Adrenal gland (tissue), 5 donors: ENCODE data around the gene ZSCAN5A.
A peak's percentile ranks its signal among the peaks of the same experiment; 100 is the strongest.

Source experiments
- CTCF ChIP-seq, 6 experiments: fragments of 450-650 bp in 4 of 6; fragments of 200-600 bp in 2 of 6; sonication (generic) in 1 of 6; IDR thresholded peaks; 1 replicate in 5 of 6; 2 replicates in 1 of 6; pipeline versions ENCODE4 v1.5.1 to v1.8.0; 2016 to 2021; ENCODE audit warnings: antibody characterized with exemption in 6 of 6, mild to moderate bottlenecking in 2 of 6, moderate library complexity in 1 of 6
- POLR2A ChIP-seq, 2 donors: fragments of 450-650 bp; IDR thresholded peaks; one replicate each; pipeline ENCODE4 v1.6.1; 2017; ENCODE audit warnings: antibody characterized with exemption in 2 of 2, mild to moderate bottlenecking in 2 of 2, moderate library complexity in 1 of 2
- donor health status: DM: no; HTN: no; CAD: no.

DNA sequence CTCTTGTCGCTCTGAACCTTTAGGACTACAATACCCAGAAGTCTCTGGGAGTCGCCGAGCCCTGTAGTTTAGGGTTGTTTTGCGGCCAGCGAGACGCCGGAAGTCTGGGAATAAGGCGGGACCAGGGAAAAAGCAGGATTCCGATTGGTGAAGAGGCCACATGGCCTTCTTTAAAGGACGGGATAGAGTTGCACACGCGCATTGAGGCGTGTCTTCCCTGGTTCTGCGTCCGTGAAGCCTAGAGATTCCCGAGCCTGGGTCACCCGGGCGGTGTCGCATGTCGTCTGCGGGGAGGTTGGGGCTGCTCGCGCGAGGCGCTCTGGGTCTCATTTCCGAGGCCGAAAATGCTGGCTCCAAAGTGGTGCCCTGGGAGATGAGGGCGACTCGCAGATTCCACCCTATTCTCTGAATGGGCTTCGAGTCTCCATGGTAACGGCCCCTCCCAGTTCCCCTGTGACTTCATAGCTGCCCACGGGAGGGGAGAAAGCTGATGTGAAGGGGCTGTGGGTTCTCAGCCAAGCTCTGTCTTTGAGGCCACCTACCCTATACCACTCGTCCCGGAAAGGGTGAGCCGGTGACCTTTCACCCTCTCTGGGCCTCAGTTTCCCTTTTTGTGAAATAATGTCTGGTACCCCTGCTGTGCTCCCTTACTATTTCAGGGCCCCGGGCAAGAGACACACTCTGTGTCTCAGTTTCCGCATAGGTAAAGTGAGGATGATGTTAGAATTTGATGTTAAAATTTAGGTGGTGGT, 614 bp upstream of the ZSCAN5A start:
- TF ChIP-seq CTCF (IDR thresholded peaks at IDR 0.05): no peak
- TF ChIP-seq POLR2A (IDR thresholded peaks at IDR 0.05): peak in 1 of 2 donors; percentile 62
